EL (cell line): ENCODE results near the gene DAO.

ENCODE experiments used
- DNase-seq: peaks from one replicate; pipeline ENCODE4 v3.0.0-alpha.2; 2016

The DAO gene

GRCh38 chr12:108876550-108876949 is 3.3 kb upstream of the DAO start:
- no peak for DNase-seq

- DNase-seq: no peak
These were observed 2.1 kb downstream of the DAO start for GRCh38 chr12:108881953-108882352.

GRCh38 chr12:108884116-108885012 is 4.5 kb downstream of the DAO start:
- DNase-seq: peak; percentile 30

GRCh38 chr12:108886873-108887629 is 7.2 kb downstream of the DAO start:
- DNase-seq: no peak

- DNase-seq: no peak
These were observed 8.1 kb downstream of the DAO start for GRCh38 chr12:108888031-108888430.

GRCh38 chr12:108890208-108890607 is 10.3 kb downstream of the DAO start:
- no peak for DNase-seq

- no peak for DNase-seq
These were observed 15.4 kb downstream of the DAO start for GRCh38 chr12:108895220-108895802.

- no peak for DNase-seq
These were observed 16.4 kb downstream of the DAO start for GRCh38 chr12:108896336-108896735.

- DNase-seq: no peak
These were observed 16.9 kb downstream of the DAO start for GRCh38 chr12:108896817-108897216.

GRCh38 chr12:108899145-108899544 is 19.3 kb downstream of the DAO start:
- no peak for DNase-seq

- DNase-seq: no peak
These were observed 25.8 kb downstream of the DAO start for GRCh38 chr12:108905725-108906124.

- DNase-seq: no peak
These were observed 27.1 kb downstream of the DAO start for GRCh38 chr12:108906971-108907370.

- DNase-seq: peak; percentile 13
These were observed 28.0 kb downstream of the DAO start for GRCh38 chr12:108907839-108908351.

GRCh38 chr12:108910336-108910735 is 30.4 kb downstream of the DAO start:
- DNase-seq: no peak

GRCh38 chr12:108911915-108912314 is 32.0 kb downstream of the DAO start:
- DNase-seq: no peak

GRCh38 chr12:108912361-108912760 is 32.5 kb downstream of the DAO start:
- DNase-seq: no peak

GRCh38 chr12:108914121-108914531 is 34.2 kb downstream of the DAO start:
- peak; percentile 12 for DNase-seq

- DNase-seq: no peak
These were observed 35.8 kb downstream of the DAO start for GRCh38 chr12:108915632-108916133.

GRCh38 chr12:108916336-108916735 is 36.4 kb downstream of the DAO start:
- no peak for DNase-seq

GRCh38 chr12:108918206-108918605 is 38.3 kb downstream of the DAO start:
- no peak for DNase-seq

GRCh38 chr12:108918960-108919642 is 39.2 kb downstream of the DAO start:
- DNase-seq: no peak

GRCh38 chr12:108921946-108922345 is 42.1 kb downstream of the DAO start:
- DNase-seq: no peak

GRCh38 chr12:108922918-108923317 is 43.0 kb downstream of the DAO start:
- DNase-seq: no peak
